ENCODE results near the gene RHPN2. TPM values are rescaled to one million over a fixed set of nuclear protein-coding genes. Genes with fewer than 3 reads are reported as not detected.

Gene RHPN2
- total and polyA plus RNA-seq, 2 of the 13 experiments (the other 11 are each of a cell fraction or from before 2014, with no cell fraction given): 20.3 to 48.0 TPM

DNA sequence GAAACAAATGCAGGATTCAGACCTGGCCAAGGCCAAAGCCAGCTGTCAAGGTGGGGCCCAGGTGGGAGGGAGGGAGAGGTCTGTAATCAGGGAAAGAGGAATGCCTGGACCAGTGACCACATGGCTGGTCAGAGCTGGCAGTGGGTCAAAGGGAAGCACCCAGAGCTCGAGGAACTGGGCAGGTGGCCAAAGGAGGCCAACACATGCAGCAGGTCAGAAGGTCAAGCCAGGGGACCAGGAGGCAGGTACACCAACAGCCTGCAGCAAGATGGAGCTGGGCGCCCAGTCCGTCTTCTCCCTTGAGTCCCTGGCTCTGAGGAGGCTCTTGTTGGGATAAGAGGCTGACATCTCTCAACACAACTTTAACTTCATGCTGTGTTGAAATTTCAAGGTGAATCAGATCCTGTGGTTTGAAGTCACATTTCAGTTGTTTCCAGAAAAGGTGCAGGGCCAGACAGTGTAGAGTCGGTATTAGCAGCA is 33.4 kb upstream of the RHPN2 start (continued):
- TF ChIP-seq PHF21A (CRISPR knock-in tag; IDR thresholded peaks at IDR 0.05) (peak; percentile 52), RXRB (CRISPR knock-in tag; IDR thresholded peaks at IDR 0.05; ENCODE audit: borderline replicate concordance) (peak; percentile 98), ZNF296 (CRISPR knock-in tag; conservative IDR thresholded peaks at IDR 0.05) (0 out of 2 replicates have a peak, but pooled peaks have one; percentile 44), ZNF788 (CRISPR knock-in tag; IDR thresholded peaks at IDR 0.05; ENCODE audit: borderline replicate concordance) (peak; percentile 42; the same call in 1 of the 2 replicates), NR2C2 (CRISPR knock-in tag; IDR thresholded peaks at IDR 0.05; ENCODE audit: borderline replicate concordance) (no peak), SOX13 (IDR thresholded peaks at IDR 0.05) (0 out of 2 replicates have a peak, but pooled peaks have one; percentile 38), SOX13 (CRISPR knock-in tag; conservative IDR thresholded peaks at IDR 0.05 in 1 of 2, IDR thresholded peaks at IDR 0.05 in 1 of 2) (peak in 1 of 2 experiments; percentile 79; a peak in 2 of 4 replicates), KLF16 (CRISPR knock-in tag; IDR thresholded peaks at IDR 0.05) (0 out of 4 replicates have a peak, but pooled peaks of 1 of the 2 experiments have one; percentile 30), CREB1 (IDR thresholded peaks at IDR 0.05) (no peak), CREB1 (CRISPR knock-in tag; IDR thresholded peaks at IDR 0.05) (no peak), ATRX (CRISPR knock-in tag; IDR thresholded peaks at IDR 0.05; ENCODE audit: borderline replicate concordance) (no peak), BCL6 (CRISPR knock-in tag; IDR thresholded peaks at IDR 0.05) (peak; percentile 99), FOXA3 (CRISPR knock-in tag; IDR thresholded peaks at IDR 0.05) (peak; percentile 64), MAFF (IDR thresholded peaks at IDR 0.05; ENCODE audit: low read depth, low read length) (no peak), MLLT10 (CRISPR knock-in tag; IDR thresholded peaks at IDR 0.05) (no peak)
- TF ChIP-seq, protein P1, sequence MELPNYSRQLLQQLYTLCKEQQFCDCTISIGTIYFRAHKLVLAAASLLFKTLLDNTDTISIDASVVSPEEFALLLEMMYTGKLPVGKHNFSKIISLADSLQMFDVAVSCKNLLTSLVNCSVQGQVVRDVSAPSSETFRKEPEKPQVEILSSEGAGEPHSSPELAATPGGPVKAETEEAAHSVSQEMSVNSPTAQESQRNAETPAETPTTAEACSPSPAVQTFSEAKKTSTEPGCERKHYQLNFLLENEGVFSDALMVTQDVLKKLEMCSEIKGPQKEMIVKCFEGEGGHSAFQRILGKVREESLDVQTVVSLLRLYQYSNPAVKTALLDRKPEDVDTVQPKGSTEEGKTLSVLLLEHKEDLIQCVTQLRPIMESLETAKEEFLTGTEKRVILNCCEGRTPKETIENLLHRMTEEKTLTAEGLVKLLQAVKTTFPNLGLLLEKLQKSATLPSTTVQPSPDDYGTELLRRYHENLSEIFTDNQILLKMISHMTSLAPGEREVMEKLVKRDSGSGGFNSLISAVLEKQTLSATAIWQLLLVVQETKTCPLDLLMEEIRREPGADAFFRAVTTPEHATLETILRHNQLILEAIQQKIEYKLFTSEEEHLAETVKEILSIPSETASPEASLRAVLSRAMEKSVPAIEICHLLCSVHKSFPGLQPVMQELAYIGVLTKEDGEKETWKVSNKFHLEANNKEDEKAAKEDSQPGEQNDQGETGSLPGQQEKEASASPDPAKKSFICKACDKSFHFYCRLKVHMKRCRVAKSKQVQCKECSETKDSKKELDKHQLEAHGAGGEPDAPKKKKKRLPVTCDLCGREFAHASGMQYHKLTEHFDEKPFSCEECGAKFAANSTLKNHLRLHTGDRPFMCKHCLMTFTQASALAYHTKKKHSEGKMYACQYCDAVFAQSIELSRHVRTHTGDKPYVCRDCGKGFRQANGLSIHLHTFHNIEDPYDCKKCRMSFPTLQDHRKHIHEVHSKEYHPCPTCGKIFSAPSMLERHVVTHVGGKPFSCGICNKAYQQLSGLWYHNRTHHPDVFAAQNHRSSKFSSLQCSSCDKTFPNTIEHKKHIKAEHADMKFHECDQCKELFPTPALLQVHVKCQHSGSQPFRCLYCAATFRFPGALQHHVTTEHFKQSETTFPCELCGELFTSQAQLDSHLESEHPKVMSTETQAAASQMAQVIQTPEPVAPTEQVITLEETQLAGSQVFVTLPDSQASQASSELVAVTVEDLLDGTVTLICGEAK (IDR thresholded peaks at IDR 0.05): no peak
- TF ChIP-seq, protein P1 (CRISPR knock-in tag; IDR thresholded peaks at IDR 0.05): no peak
- TF ChIP-seq, protein P2, sequence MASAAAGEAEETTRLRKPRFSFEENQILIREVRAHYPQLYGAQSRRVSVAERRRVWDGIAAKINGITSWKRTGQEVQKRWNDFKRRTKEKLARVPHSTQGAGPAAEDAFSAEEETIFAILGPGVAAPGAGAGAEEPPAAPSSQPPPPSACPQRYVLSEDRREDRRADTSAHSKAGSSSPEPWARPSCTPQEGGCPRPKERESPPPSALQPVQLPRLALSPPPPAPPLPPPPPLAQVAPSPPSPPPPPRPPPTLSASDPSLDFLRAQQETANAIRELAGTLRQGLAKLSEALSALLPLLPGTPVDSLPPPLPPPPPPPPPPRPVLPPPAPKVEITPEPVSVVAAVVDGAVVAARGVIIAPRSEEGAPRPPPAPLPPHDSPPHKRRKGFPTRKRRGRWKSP (CRISPR knock-in tag; IDR thresholded peaks at IDR 0.05): no peak
- TF ChIP-seq, protein P3, sequence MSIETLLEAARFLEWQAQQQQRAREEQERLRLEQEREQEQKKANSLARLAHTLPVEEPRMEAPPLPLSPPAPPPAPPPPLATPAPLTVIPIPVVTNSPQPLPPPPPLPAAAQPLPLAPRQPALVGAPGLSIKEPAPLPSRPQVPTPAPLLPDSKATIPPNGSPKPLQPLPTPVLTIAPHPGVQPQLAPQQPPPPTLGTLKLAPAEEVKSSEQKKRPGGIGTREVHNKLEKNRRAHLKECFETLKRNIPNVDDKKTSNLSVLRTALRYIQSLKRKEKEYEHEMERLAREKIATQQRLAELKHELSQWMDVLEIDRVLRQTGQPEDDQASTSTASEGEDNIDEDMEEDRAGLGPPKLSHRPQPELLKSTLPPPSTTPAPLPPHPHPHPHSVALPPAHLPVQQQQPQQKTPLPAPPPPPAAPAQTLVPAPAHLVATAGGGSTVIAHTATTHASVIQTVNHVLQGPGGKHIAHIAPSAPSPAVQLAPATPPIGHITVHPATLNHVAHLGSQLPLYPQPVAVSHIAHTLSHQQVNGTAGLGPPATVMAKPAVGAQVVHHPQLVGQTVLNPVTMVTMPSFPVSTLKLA (IDR thresholded peaks at IDR 0.05): peak; percentile 42; the same call in 1 of the 2 replicates
- TF ChIP-seq, protein P4, sequence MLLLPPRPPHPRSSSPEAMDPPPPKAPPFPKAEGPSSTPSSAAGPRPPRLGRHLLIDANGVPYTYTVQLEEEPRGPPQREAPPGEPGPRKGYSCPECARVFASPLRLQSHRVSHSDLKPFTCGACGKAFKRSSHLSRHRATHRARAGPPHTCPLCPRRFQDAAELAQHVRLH (CRISPR knock-in tag; IDR thresholded peaks at IDR 0.05; ENCODE audit: borderline replicate concordance, low read depth): no peak

Measured in HepG2 (cell line).